BE2C (cell line): ENCODE data around the gene CAPN15.

ENCODE experiments used
- DNase-seq: peaks from one replicate; pipeline ENCODE4 v3.0.0-alpha.2; 2020
- H3K27me3 ChIP-seq: fragments of 250-450 bp; sonication (Bioruptor Pico); 2 replicates; pipeline ENCODE4 v1.5.1; 2020; ENCODE audit warnings: mild to moderate bottlenecking
- H3K36me3 ChIP-seq: fragments of 250-450 bp; sonication (Bioruptor Pico); 2 replicates; pipeline ENCODE4 v1.5.1; 2020; ENCODE audit warnings: mild to moderate bottlenecking
- H3K4me1 ChIP-seq: fragments of 250-450 bp; sonication (Bioruptor Pico); 2 replicates; pipeline ENCODE4 v1.5.1; 2020
- H3K4me3 ChIP-seq: 2 replicates; pipeline ENCODE4 v1.5.1; 2011; ENCODE audit warnings: low read depth, low read length
- H3K9me3 ChIP-seq: fragments of 250-450 bp; sonication (Bioruptor Pico); 2 replicates; pipeline ENCODE4 v1.5.1; 2020
- TF ChIP-seq, protein P1 (sequence below): IDR thresholded peaks from 2 replicates; pipeline ENCODE4 v1.5.1; 2012; ENCODE audit warnings: mild to moderate bottlenecking, low read depth, low read length

Gene CAPN15

GRCh38 chr16:561957-562938 lies 34.7 kb downstream of the CAPN15 start:
- Histone ChIP-seq H3K9me3 (no peaks in the 10 kb centered on the region), H3K4me3 (no peak overlapping the region), H3K27me3 (peaks cover 25% of the 10 kb centered on the region), H3K4me1 (peaks cover 19% of the 10 kb centered on the region), H3K36me3 (no peaks in the 10 kb centered on the region)
- no peak for DNase-seq
- TF ChIP-seq, protein P1, sequence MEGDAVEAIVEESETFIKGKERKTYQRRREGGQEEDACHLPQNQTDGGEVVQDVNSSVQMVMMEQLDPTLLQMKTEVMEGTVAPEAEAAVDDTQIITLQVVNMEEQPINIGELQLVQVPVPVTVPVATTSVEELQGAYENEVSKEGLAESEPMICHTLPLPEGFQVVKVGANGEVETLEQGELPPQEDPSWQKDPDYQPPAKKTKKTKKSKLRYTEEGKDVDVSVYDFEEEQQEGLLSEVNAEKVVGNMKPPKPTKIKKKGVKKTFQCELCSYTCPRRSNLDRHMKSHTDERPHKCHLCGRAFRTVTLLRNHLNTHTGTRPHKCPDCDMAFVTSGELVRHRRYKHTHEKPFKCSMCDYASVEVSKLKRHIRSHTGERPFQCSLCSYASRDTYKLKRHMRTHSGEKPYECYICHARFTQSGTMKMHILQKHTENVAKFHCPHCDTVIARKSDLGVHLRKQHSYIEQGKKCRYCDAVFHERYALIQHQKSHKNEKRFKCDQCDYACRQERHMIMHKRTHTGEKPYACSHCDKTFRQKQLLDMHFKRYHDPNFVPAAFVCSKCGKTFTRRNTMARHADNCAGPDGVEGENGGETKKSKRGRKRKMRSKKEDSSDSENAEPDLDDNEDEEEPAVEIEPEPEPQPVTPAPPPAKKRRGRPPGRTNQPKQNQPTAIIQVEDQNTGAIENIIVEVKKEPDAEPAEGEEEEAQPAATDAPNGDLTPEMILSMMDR, result no peak

DNA sequence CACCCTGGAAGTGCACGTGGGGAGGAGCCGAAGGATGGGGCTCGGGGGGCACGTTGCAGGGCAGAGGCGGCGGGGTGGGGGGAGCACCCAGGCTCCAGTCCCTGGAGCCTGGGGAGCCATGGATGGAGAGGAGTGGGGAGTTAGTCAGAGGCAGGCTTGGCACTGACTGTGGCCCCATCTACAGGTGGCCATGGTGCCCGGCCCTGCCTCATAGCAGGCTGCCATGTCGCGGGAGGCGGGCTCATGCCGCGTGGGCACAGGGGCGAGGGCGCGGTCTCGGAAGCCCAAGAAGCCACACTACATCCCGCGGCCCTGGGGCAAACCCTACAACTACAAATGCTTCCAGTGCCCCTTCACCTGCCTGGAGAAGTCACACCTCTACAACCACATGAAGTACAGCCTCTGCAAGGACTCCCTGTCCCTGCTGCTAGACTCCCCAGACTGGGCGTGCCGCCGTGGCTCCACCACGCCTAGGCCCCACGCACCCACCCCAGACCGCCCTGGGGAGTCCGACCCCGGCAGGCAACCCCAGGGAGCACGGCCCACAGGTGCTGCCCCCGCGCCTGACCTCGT lies 35.6 kb downstream of the CAPN15 start:
- Histone ChIP-seq H3K4me3 (no peak overlapping the region), H3K27me3 (peaks cover 25% of the 10 kb centered on the region), H3K4me1 (peaks cover 26% of the 10 kb centered on the region), H3K9me3 (no peaks in the 10 kb centered on the region), H3K36me3 (no peaks in the 10 kb centered on the region)
- TF ChIP-seq, protein P1, result no peak
- no peak for DNase-seq

GRCh38 chr16:564690-565418 lies 37.3 kb downstream of the CAPN15 start:
- H3K4me3 ChIP-seq, result peak overlapping the region; percentile 36
- no peak for DNase-seq
- H3K4me1 ChIP-seq, result peaks cover 40% of the 10 kb centered on the region
- H3K9me3 ChIP-seq, result no peaks in the 10 kb centered on the region
- TF ChIP-seq, protein P1, result no peak
- peaks cover 17% of the 10 kb centered on the region for H3K27me3 ChIP-seq
- H3K36me3 ChIP-seq, result no peaks in the 10 kb centered on the region

DNA sequence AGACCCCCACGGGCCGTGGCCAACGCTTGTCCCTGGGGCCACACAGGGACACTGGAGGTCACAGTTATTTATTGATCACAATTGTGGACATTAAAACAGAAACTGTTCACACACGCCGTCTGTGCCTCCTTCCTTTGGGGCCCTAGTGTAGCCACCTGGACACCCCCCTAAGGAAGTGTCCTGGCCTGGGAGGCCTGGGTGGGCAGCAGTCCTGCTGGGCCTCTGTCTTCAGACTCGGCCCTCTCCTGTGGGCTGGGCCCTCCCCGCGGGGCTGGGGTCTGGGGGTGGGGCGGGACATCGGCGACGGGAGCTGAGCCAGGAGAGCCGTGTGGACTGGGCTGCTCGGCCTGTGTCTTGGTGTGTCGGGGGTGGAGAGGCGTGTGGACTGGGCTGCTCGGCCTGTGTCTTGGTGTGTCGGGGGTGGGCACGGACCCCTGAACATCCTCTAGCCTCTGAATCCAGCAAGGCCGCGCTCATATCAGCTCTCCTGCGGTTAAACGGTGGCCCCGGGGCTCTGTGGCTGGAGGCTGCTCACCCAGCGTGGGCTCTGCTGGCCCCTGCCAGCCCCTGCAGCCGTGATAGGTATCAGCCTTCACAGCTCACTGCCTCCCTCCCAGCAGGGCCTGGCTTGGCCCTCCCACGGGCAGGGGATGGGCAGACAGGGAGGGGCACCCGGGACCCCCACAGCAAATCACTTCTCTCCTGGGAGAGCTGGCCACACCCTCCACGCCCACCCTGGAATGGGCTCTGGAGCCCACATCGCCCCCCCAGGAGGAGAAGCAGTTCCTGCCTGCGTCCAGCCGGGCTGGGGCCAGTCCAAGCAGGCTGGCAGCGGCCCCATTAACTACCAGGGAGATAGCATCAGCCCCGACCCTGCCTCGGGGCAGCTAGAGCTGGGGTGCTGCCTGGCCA lies 38.2 kb downstream of the CAPN15 start:
- Histone ChIP-seq H3K9me3 (no peaks in the 10 kb centered on the region), H3K4me3 (peak overlapping the region; percentile 44), H3K4me1 (peaks cover 40% of the 10 kb centered on the region), H3K27me3 (peaks cover 9% of the 10 kb centered on the region), H3K36me3 (no peaks in the 10 kb centered on the region)
- DNase-seq, result peak; percentile 97
- TF ChIP-seq, protein P1, result no peak

DNA sequence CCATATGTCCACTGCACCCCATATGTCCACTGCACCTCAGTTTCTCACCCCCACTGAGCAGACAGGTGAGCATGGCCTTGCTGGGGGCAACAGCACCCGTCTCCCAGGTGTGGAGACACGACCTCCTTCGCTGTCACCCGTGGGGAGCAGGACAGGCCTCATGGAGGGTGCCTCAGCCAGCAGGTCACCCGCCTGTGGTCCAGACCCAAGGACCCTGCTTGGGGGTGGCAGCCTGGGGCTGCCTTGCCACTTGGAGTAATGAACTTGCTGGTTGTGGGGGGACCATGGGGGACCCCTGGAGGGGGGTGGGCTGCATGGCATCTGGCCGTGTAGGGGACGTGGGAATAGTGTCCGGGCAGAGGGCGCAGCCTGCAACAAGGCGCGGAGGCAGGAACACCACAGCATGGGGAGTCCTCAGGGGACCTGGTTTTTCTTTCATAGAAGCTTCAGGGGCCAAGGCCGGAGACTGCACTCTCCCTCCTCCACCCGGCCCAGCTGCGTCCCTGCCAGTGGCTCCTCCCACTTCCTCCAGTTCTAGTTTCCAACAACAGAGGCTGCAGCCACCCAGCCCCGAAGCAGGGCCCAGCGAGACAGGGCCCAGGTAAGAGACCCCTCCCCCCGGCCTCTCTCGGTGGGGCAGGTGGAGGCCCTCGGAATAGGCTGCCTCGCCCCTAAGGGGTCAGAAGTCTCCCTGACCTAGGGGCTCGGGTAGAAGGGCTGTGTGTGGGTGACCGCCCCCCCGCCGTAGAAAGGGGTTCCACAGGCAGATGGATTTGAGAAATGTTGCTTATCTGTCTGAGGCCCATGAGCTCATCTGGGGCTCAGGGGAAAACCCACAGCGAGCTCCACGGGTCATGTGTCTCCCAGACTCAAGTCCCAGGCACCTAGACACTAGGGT lies 39.2 kb downstream of the CAPN15 start, which contains the start of gene NHLRC4:
Gene NHLRC4, plus strand, starts transcription at position 531 of the 898 bp plus-strand sequence. CDS start 1,043 bp downstream, outside the sequence.
- Histone ChIP-seq H3K4me3 (peak within 1 kb of the TSS; percentile 44), H3K36me3 (no peaks in the 10 kb centered on the region), H3K4me1 (peaks cover 43% of the 10 kb centered on the region), H3K27me3 (no peaks in the 10 kb centered on the region), H3K9me3 (no peaks in the 10 kb centered on the region)
- TF ChIP-seq, protein P1, result no peak
- peak; percentile 92 for DNase-seq
